CD4-positive, alpha-beta T cell (primary cell): Measurements from ENCODE around the gene NKX1-2. TPM values are rescaled to one million over a fixed set of nuclear protein-coding genes. Genes with fewer than 3 reads are reported as not detected.

Source experiments
- ATAC-seq: fragments of 200-7000 bp; cut with Tn5 transposase; one replicate; pipeline ENCODE4 v1.10.0; 2022; ENCODE audit warnings: mild to moderate bottlenecking; ENCODE audit not compliant: poor library complexity
- CTCF ChIA-PET: fragments of 350-600 bp; sonication (Branson Sonifier 250); formaldehyde crosslinking; loops from one replicate; lab custom pipeline; 2021; ENCODE audit warnings: antibody characterized with exemption, inconsistent platforms; lab: Charles Lee
- POLR2A ChIA-PET: fragments of 350-600 bp; sonication (Branson Sonifier 250); formaldehyde crosslinking; loops from one replicate; lab custom pipeline; 2021; ENCODE audit warnings: antibody characterized with exemption, inconsistent platforms; lab: Charles Lee
- DNase-seq, 14 experiments: peaks; one replicate each; pipeline ENCODE4 v3.0.0-alpha.2; 2013 to 2020; ENCODE audit warnings: mixed read lengths in 2 of 14
- H3K27ac ChIP-seq, 2 donors: one replicate each; pipeline versions ENCODE4 v1.5.1 to v1.7.0; 2013; ENCODE audit warnings: low read length in 2 of 2, low read depth in 1 of 2, mild to moderate bottlenecking in 1 of 2
- H3K27me3 ChIP-seq, 2 experiments: 1 replicate in 1 of 2; 2 replicates in 1 of 2; pipeline versions ENCODE4 v1.6.1 to v1.7.0; 2013; ENCODE audit warnings: low read length in 2 of 2, control low read depth in 1 of 2, mild to moderate bottlenecking in 1 of 2, moderate library complexity in 1 of 2; ENCODE audit not compliant: insufficient read depth in 2 of 2, control insufficient read depth in 1 of 2
- H3K36me3 ChIP-seq: one replicate; pipeline ENCODE4 v1.6.1; 2013; ENCODE audit warnings: low read length, control low read depth; ENCODE audit not compliant: insufficient read depth
- H3K4me1 ChIP-seq: one replicate; pipeline ENCODE4 v1.6.1; 2013; ENCODE audit warnings: low read length, control low read depth; ENCODE audit not compliant: insufficient read depth
- H3K4me3 ChIP-seq: one replicate; pipeline ENCODE4 v1.5.1; 2013; ENCODE audit warnings: mild to moderate bottlenecking, low read length, moderate library complexity
- H3K9me3 ChIP-seq, 2 experiments: 1 replicate in 1 of 2; 2 replicates in 1 of 2; pipeline versions ENCODE4 v1.6.1 to v1.7.0; 2013; ENCODE audit warnings: low read length in 2 of 2, mild to moderate bottlenecking in 2 of 2, control low read depth in 1 of 2, moderate library complexity in 1 of 2; ENCODE audit not compliant: control insufficient read depth in 1 of 2, insufficient read depth in 1 of 2
- H3K27ac Mint-ChIP-seq: one replicate; pipeline ENCODE4 v1.8.0; 2020; ENCODE audit warnings: mixed read lengths
- H3K27me3 Mint-ChIP-seq: one replicate; pipeline ENCODE4 v1.8.0; 2021; ENCODE audit warnings: mixed read lengths
- H3K36me3 Mint-ChIP-seq: one replicate; pipeline ENCODE4 v1.8.0; 2021; ENCODE audit warnings: low read depth, mixed read lengths
- H3K4me1 Mint-ChIP-seq: one replicate; pipeline ENCODE4 v1.8.0; 2021; ENCODE audit warnings: low read depth, mixed read lengths
- H3K4me3 Mint-ChIP-seq: one replicate; pipeline ENCODE4 v1.8.0; 2020; ENCODE audit warnings: mild to moderate bottlenecking, mixed read lengths
- H3K9me3 Mint-ChIP-seq: one replicate; pipeline ENCODE4 v1.8.0; 2020; ENCODE audit warnings: mixed read lengths
- intact Hi-C, 2 experiments: fragments of 100-400 bp; cut with DNase I in 1 of 2; cut with micrococcal nuclease in 1 of 2; formaldehyde crosslinking; loops; one replicate each; pipeline versions ENCODE4 v1.15.1 to v1.9.0; 2023 to 2025; cut with DNase I, micrococcal nuclease
- total RNA-seq, 174 experiments: library from RNA in 2 of 174; stranded (reverse) in 2 of 174; gene quantifications; one replicate each; pipeline ENCODE4 v1.2.3 and lab custom pipeline; 2021 to 2026
- TF ChIP-seq, protein P1 (sequence below): fragments of 200-600 bp; IDR thresholded peaks from one replicate; pipeline ENCODE4 v1.8.0; 2022; ENCODE audit warnings: antibody characterized with exemption, mild to moderate bottlenecking

Gene NKX1-2
- total RNA-seq, 2 experiments from 2014 or later: not detected

DNA sequence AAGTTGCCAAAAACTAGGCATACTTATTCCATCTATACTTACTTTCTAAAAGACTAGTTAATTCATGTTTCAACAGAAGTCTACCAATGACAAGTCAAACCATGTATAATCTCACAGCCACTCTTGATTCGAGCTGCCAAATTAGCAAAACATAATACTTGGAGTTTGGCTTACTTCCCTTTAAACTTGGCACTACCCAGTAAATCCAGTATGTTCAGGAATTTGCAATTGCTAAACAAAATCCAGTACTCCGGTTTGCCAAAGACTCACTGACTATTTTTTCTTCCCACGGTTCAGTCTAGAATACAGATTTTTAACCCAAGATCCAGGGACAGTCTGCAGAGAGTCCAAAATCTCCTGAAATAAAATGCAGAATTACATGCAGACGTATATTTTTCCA is 35.8 kb downstream of the NKX1-2 start:
- ChIA-PET POLR2A (no interaction called here), CTCF (interaction anchor here (0.5 to 1.2 kb wide), 3 partner anchors 11 to 419 kb away, joined by 3 to 6 read pairs (median 3); no protein-coding TSS in a partner anchor)
- no peaks in the 10 kb centered on the region for H3K9me3 Mint-ChIP-seq
- intact Hi-C loops: loop anchor here (10.0 kb wide), 2 partner anchors 501 to 1399 kb away; no protein-coding TSS in a partner anchor
- H3K4me1 ChIP-seq: peaks cover 8% of the 10 kb centered on the region
- H3K27me3 Mint-ChIP-seq: no peaks in the 10 kb centered on the region
- ATAC-seq (no peak), DNase-seq (no peak)
- H3K9me3 ChIP-seq: no peaks in the 10 kb centered on the region
- peaks cover 24% of the 10 kb centered on the region for H3K36me3 Mint-ChIP-seq
- no peak overlapping the region for H3K4me3 Mint-ChIP-seq
- H3K4me3 ChIP-seq: no peak overlapping the region
- H3K27ac ChIP-seq: no peak overlapping the region
- H3K27me3 ChIP-seq: no peaks in the 10 kb centered on the region
- H3K27ac Mint-ChIP-seq: no peak overlapping the region
- H3K4me1 Mint-ChIP-seq: peaks cover 43% of the 10 kb centered on the region
- H3K36me3 ChIP-seq: peaks cover 9% of the 10 kb centered on the region
- TF ChIP-seq, protein P1, sequence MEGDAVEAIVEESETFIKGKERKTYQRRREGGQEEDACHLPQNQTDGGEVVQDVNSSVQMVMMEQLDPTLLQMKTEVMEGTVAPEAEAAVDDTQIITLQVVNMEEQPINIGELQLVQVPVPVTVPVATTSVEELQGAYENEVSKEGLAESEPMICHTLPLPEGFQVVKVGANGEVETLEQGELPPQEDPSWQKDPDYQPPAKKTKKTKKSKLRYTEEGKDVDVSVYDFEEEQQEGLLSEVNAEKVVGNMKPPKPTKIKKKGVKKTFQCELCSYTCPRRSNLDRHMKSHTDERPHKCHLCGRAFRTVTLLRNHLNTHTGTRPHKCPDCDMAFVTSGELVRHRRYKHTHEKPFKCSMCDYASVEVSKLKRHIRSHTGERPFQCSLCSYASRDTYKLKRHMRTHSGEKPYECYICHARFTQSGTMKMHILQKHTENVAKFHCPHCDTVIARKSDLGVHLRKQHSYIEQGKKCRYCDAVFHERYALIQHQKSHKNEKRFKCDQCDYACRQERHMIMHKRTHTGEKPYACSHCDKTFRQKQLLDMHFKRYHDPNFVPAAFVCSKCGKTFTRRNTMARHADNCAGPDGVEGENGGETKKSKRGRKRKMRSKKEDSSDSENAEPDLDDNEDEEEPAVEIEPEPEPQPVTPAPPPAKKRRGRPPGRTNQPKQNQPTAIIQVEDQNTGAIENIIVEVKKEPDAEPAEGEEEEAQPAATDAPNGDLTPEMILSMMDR: no peak

DNA sequence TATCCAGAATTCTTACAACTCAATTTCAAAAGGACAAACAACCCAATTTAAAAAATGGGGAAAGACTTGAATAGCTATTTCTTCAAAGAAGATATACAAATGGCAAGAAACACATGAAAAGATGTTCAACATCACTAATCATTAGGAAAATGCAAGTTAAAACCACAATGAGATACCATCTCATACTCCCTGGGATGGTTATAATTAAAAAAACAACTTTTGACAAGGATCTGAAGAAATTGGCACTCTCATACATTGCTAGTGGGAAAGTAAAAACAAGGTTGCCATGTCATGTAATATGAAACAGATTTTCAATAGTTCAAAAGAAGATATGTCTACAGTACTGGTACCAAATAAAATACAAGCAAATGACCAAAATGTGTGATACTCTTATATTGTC is 40.1 kb downstream of the NKX1-2 start:
- no peak overlapping the region for H3K4me3 Mint-ChIP-seq
- H3K4me1 Mint-ChIP-seq: peaks cover 13% of the 10 kb centered on the region
- no peak for DNase-seq
- TF ChIP-seq, protein P1: no peak
- Histone ChIP-seq H3K4me1 (no peaks in the 10 kb centered on the region), H3K4me3 (no peak overlapping the region), H3K27ac (no peak overlapping the region), H3K36me3 (peaks cover 24% of the 10 kb centered on the region), H3K9me3 (no peaks in the 10 kb centered on the region), H3K27me3 (no peaks in the 10 kb centered on the region)
- CTCF ChIA-PET: no interaction called here
- ATAC-seq: no peak
- intact Hi-C loops: loop anchor here (10.0 kb wide), 2 partner anchors 505 to 1395 kb away; no protein-coding TSS in a partner anchor
- no peaks in the 10 kb centered on the region for H3K27me3 Mint-ChIP-seq
- POLR2A ChIA-PET: no interaction called here
- H3K36me3 Mint-ChIP-seq: peaks cover 62% of the 10 kb centered on the region
- H3K9me3 Mint-ChIP-seq: no peaks in the 10 kb centered on the region
- no peak overlapping the region for H3K27ac Mint-ChIP-seq

DNA sequence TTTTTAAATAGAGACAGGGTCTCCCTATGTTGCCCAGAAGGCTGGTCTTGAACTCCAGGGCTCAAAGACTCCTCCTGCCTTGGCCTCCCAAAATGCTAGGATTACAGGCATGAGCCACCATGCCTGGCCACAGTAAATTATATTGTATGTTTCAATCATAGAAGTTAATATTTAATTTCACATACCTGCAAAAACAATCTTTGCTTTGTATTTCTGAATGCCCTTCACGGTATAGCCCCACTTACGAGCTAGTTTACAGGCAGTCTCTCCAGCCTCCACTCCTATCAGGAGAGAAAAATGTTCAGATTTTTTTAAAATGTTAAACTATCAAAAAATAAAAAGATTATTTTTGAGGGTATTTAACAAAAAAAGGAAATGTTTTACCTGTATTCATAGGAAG is 41.5 kb downstream of the NKX1-2 start:
- DNase-seq: no peak

More for the DNA sequence above, 41.5 kb downstream of the NKX1-2 start:
- Mint-ChIP-seq H3K9me3 (no peaks in the 10 kb centered on the region), H3K4me3 (no peak overlapping the region), H3K36me3 (peaks cover 68% of the 10 kb centered on the region), H3K27me3 (no peaks in the 10 kb centered on the region), H3K27ac (no peak overlapping the region), H3K4me1 (peaks cover 11% of the 10 kb centered on the region)
- no peak for ATAC-seq
- H3K4me3 ChIP-seq: no peak overlapping the region
- ChIA-PET POLR2A (no interaction called here), CTCF (interaction anchor here (1.0 kb wide), 1 partner anchor 19 kb away, joined by 3 read pairs; no protein-coding TSS in a partner anchor)
- intact Hi-C loops: no loop called here
- peaks cover 27% of the 10 kb centered on the region for H3K36me3 ChIP-seq
- H3K4me1 ChIP-seq: peaks cover 7% of the 10 kb centered on the region
- no peak overlapping the region for H3K27ac ChIP-seq
- H3K9me3 ChIP-seq: no peaks in the 10 kb centered on the region
- TF ChIP-seq, protein P1: no peak
- no peaks in the 10 kb centered on the region for H3K27me3 ChIP-seq
